Activated CD8-positive, alpha-beta memory T cell treated with anti-CD3 and anti-CD28 coated beads for 1 hour (primary cell): Measurements from ENCODE around the gene RNF4.
"Not testable (repeated sequence)": the region's sequence is repeated elsewhere in the genome, so short reads cannot be mapped to it uniquely, and the experiment has no call there.

ENCODE experiments used
- DNase-seq, 2 donors: peaks; one replicate each; pipeline ENCODE4 v3.0.0-alpha.2; 2020; ENCODE audit warnings: low read depth in 1 of 2; ENCODE audit errors: extremely low read depth in 1 of 2

Gene RNF4

GRCh38 chr4:2485956-2486355 is 17.1 kb downstream of the RNF4 start:
- no peak for DNase-seq

- DNase-seq: no peak
Measured at GRCh38 chr4:2486981-2487380, 18.1 kb downstream of the RNF4 start.

- no peak for DNase-seq
Measured at GRCh38 chr4:2487632-2488031, 18.7 kb downstream of the RNF4 start.

- DNase-seq: no peak
Measured at GRCh38 chr4:2489081-2489805, 20.3 kb downstream of the RNF4 start.

- DNase-seq: no peak
Measured at GRCh38 chr4:2489841-2490552, 21.1 kb downstream of the RNF4 start.

- no peak for DNase-seq
Measured at GRCh38 chr4:2492970-2493369, 24.1 kb downstream of the RNF4 start.

GRCh38 chr4:2494992-2495391 is 26.1 kb downstream of the RNF4 start:
- no peak for DNase-seq

- DNase-seq: no peak
Measured at GRCh38 chr4:2497324-2497723, 28.4 kb downstream of the RNF4 start.

GRCh38 chr4:2497931-2498330 is 29.0 kb downstream of the RNF4 start:
- DNase-seq: no peak

- no peak for DNase-seq
Measured at GRCh38 chr4:2500547-2500946, 31.6 kb downstream of the RNF4 start.

- DNase-seq: no peak
Measured at GRCh38 chr4:2501034-2501594, 32.2 kb downstream of the RNF4 start.

GRCh38 chr4:2503809-2504208 is 34.9 kb downstream of the RNF4 start:
- no peak for DNase-seq

GRCh38 chr4:2507259-2507658 is 38.4 kb downstream of the RNF4 start:
- DNase-seq: no peak

- DNase-seq: no peak
Measured at GRCh38 chr4:2507855-2508254, 38.9 kb downstream of the RNF4 start.

GRCh38 chr4:2510351-2511259 is 41.7 kb downstream of the RNF4 start:
- DNase-seq: no peak

- no peak for DNase-seq
Measured at GRCh38 chr4:2511645-2512131, 42.8 kb downstream of the RNF4 start.

- no peak for DNase-seq
Measured at GRCh38 chr4:2512396-2513135, 43.7 kb downstream of the RNF4 start.

- not testable (repeated sequence) for DNase-seq
Measured at GRCh38 chr4:2514193-2514592, 45.3 kb downstream of the RNF4 start.

GRCh38 chr4:2514944-2515343 is 46.0 kb downstream of the RNF4 start:
- DNase-seq: not testable (repeated sequence)

GRCh38 chr4:2515830-2516550 is 47.1 kb downstream of the RNF4 start:
- DNase-seq: no peak
